Fibroblast of lung (primary cell): ENCODE measurements around the gene AP1S3. TPM values are rescaled to one million over a fixed set of nuclear protein-coding genes. Genes with fewer than 3 reads are reported as not detected.

Experiments
- DNase-seq, 2 donors: peaks; one replicate each; pipeline versions ENCODE4 v3.0.0 to v3.0.0-alpha.2; 2010; ENCODE audit warnings: low read depth in 2 of 2
- H2AFZ ChIP-seq: 2 replicates; pipeline ENCODE4 v1.5.1; 2012; ENCODE audit warnings: low read length, control low read depth, inconsistent platforms
- H3K27ac ChIP-seq: 2 replicates; pipeline ENCODE4 v1.5.1; 2011; ENCODE audit warnings: low read length, control low read depth; ENCODE audit not compliant: insufficient read depth
- H3K27me3 ChIP-seq: 2 replicates; pipeline ENCODE4 v1.5.1; 2011; ENCODE audit warnings: mild to moderate bottlenecking, low read length; ENCODE audit not compliant: control insufficient read depth, insufficient read depth
- H3K36me3 ChIP-seq: 2 replicates; pipeline ENCODE4 v1.5.1; 2011; ENCODE audit warnings: low read length; ENCODE audit not compliant: control insufficient read depth, insufficient read depth
- H3K4me1 ChIP-seq: 2 replicates; pipeline ENCODE4 v1.5.1; 2011; ENCODE audit warnings: low read length; ENCODE audit not compliant: control insufficient read depth, insufficient read depth; ENCODE audit errors: extremely low read depth
- H3K4me2 ChIP-seq: 2 replicates; pipeline ENCODE4 v1.5.1; 2011; ENCODE audit warnings: low read length, control low read depth; ENCODE audit not compliant: insufficient read depth; ENCODE audit errors: extremely low read depth
- H3K4me3 ChIP-seq, 4 experiments: fragments of 200-600 bp in 1 of 4; sonication (generic) in 1 of 4; replicated peaks in 1 of 4; 2 replicates each; pipeline ENCODE4 v1.5.1; 2011 to 2016; ENCODE audit warnings: low read length in 4 of 4, low read depth in 3 of 4, mild to moderate bottlenecking in 3 of 4, control low read depth in 2 of 4, inconsistent platforms in 1 of 4, mixed read lengths in 1 of 4; ENCODE audit not compliant: insufficient read depth in 1 of 4; ENCODE audit errors: control extremely low read depth in 1 of 4
- H3K79me2 ChIP-seq: 2 replicates; pipeline ENCODE4 v1.5.1; 2012; ENCODE audit warnings: mild to moderate bottlenecking, low read length, inconsistent platforms; ENCODE audit not compliant: control insufficient read depth, insufficient read depth
- H3K9ac ChIP-seq: 2 replicates; pipeline ENCODE4 v1.5.1; 2011; ENCODE audit warnings: mild to moderate bottlenecking, low read length, control low read depth; ENCODE audit not compliant: insufficient read depth
- H3K9me3 ChIP-seq: 2 replicates; pipeline ENCODE4 v1.5.1; 2012; ENCODE audit warnings: low read depth, low read length; ENCODE audit not compliant: control insufficient read depth, insufficient read depth
- H4K20me1 ChIP-seq: 2 replicates; pipeline ENCODE4 v1.5.1; 2011; ENCODE audit warnings: low read length; ENCODE audit not compliant: control insufficient read depth, insufficient read depth; ENCODE audit errors: extremely low read depth
- CTCF ChIP-seq, 2 donors: IDR thresholded peaks in 1 of 2; conservative IDR thresholded peaks in 1 of 2; 1 replicate in 1 of 2; 2 replicates in 1 of 2; pipeline ENCODE4 v1.5.1; 2011 to 2012; ENCODE audit warnings: low read length in 2 of 2, control low read depth in 1 of 2, inconsistent platforms in 1 of 2, low read depth in 1 of 2, mild to moderate bottlenecking in 1 of 2
- EZH2 ChIP-seq: IDR thresholded peaks from 2 replicates; pipeline ENCODE4 v1.5.1; 2012; ENCODE audit warnings: low read length, control low read depth, mild to moderate bottlenecking; ENCODE audit errors: missing control alignments
- polyA plus RNA-seq, 2 donors: library from polyadenylated mRNA; depleted of rRNA in 1 of 2; stranded (reverse) in 1 of 2; unstranded in 1 of 2; fragments of >200 nt; gene quantifications; 2 replicates each; pipeline ENCODE4 v1.2.1, GENCODE V29; 2011 to 2012; ENCODE audit warnings: missing spikeins in 1 of 2
- total RNA-seq: library from RNA; depleted of rRNA; stranded (reverse); fragments of >200 nt; gene quantifications from 2 replicates; pipeline ENCODE4 v1.2.1, GENCODE V29; 2014

The AP1S3 gene
- total and polyA plus RNA-seq, 2 donors (not counting 1 experiment from before 2014, with no cell fraction given) = 2.9 to 3.3 TPM

GRCh38 chr2:223720367-223720766 lies 117.0 kb downstream of the AP1S3 start:
- Histone ChIP-seq H3K27ac (no peak overlapping the region), H3K36me3 (no peaks in the 10 kb centered on the region), H3K79me2 (no peaks in the 10 kb centered on the region), H3K4me3 (no peak overlapping the region), H3K4me2 (no peak overlapping the region), H3K4me1 (peaks cover 9% of the 10 kb centered on the region), H3K27me3 (no peaks in the 10 kb centered on the region), H2AFZ (no peak overlapping the region), H3K9ac (no peak overlapping the region), H3K9me3 (no peaks in the 10 kb centered on the region), H4K20me1 (no peaks in the 10 kb centered on the region)
- no peak for DNase-seq
- TF ChIP-seq CTCF (conservative IDR thresholded peaks at IDR 0.05 in 1 of 2, IDR thresholded peaks at IDR 0.05 in 1 of 2; ENCODE audit: low read depth in 1 of 2, low read length in 2 of 2) (no peak), EZH2 (no peak)

- no peak overlapping the region for H3K27ac ChIP-seq
- H3K4me3 ChIP-seq = no peak overlapping the region
- H3K4me1 ChIP-seq = no peaks in the 10 kb centered on the region
- H3K36me3 ChIP-seq = no peaks in the 10 kb centered on the region
- TF ChIP-seq CTCF (conservative IDR thresholded peaks at IDR 0.05 in 1 of 2, IDR thresholded peaks at IDR 0.05 in 1 of 2; ENCODE audit: low read depth in 1 of 2, low read length in 2 of 2) = no peak
- no peak for TF ChIP-seq EZH2
- H3K9me3 ChIP-seq = no peaks in the 10 kb centered on the region
- H4K20me1 ChIP-seq = no peaks in the 10 kb centered on the region
- H3K27me3 ChIP-seq = no peaks in the 10 kb centered on the region
- H3K9ac ChIP-seq = no peak overlapping the region
- no peak overlapping the region for H3K4me2 ChIP-seq
- no peaks in the 10 kb centered on the region for H3K79me2 ChIP-seq
- peak in 1 of 2 donors; percentile 17 for DNase-seq
- H2AFZ ChIP-seq = no peak overlapping the region
Measured at GRCh38 chr2:223712642-223713041, 124.7 kb downstream of the AP1S3 start.

GRCh38 chr2:223711596-223712326 lies 125.6 kb downstream of the AP1S3 start:
- Histone ChIP-seq H3K4me1 (no peaks in the 10 kb centered on the region), H3K4me2 (no peak overlapping the region), H3K27me3 (no peaks in the 10 kb centered on the region)

More at GRCh38 chr2:223711596-223712326, 125.6 kb downstream of the AP1S3 start:
- H3K4me3 ChIP-seq = no peak overlapping the region
- H3K27ac ChIP-seq = no peak overlapping the region
- no peaks in the 10 kb centered on the region for H3K9me3 ChIP-seq
- no peaks in the 10 kb centered on the region for H4K20me1 ChIP-seq
- H3K79me2 ChIP-seq = no peaks in the 10 kb centered on the region
- H3K9ac ChIP-seq = no peak overlapping the region
- H3K36me3 ChIP-seq = no peaks in the 10 kb centered on the region
- TF ChIP-seq EZH2 (no peak), CTCF (conservative IDR thresholded peaks at IDR 0.05 in 1 of 2, IDR thresholded peaks at IDR 0.05 in 1 of 2; ENCODE audit: low read depth in 1 of 2, low read length in 2 of 2) (no peak)
- H2AFZ ChIP-seq = no peak overlapping the region
- no peak for DNase-seq

Other genes with a start within 250 kb of the AP1S3 start
- 0.66 and 2.1 TPM in 2 replicates for gene SCG2, start 235.2 kb downstream of the AP1S3 start, total RNA-seq
- gene SCG2, start 235.2 kb downstream of the AP1S3 start, polyA plus RNA-seq = 1.4 and 2.9 TPM in 2 replicates
- 107 and 156 TPM in 2 replicates for gene WDFY1, start 107.8 kb upstream of the AP1S3 start, total RNA-seq
- gene WDFY1, start 107.8 kb upstream of the AP1S3 start, polyA plus RNA-seq = 59.2 and 79.1 TPM in 2 replicates
- gene MRPL44, start 119.9 kb upstream of the AP1S3 start, total RNA-seq = 31.3 and 34.0 TPM in 2 replicates
- 27.4 and 33.7 TPM in 2 replicates for gene MRPL44, start 119.9 kb upstream of the AP1S3 start, polyA plus RNA-seq
- gene SERPINE2, start 201.7 kb upstream of the AP1S3 start, total RNA-seq = 37.2 and 77.9 TPM in 2 replicates
- 104 and 149 TPM in 2 replicates for gene SERPINE2, start 201.7 kb upstream of the AP1S3 start, polyA plus RNA-seq